HG02885 (cell line): ENCODE measurements around the gene PLEKHD1.

Experiments
- ATAC-seq: cut with Tn5 transposase; IDR thresholded peaks from one replicate; pipeline ENCODE4 v1.9.1; 2021; ENCODE audit warnings: mild to moderate bottlenecking; ENCODE audit not compliant: unreplicated experiment, poor library complexity

The PLEKHD1 gene

DNA sequence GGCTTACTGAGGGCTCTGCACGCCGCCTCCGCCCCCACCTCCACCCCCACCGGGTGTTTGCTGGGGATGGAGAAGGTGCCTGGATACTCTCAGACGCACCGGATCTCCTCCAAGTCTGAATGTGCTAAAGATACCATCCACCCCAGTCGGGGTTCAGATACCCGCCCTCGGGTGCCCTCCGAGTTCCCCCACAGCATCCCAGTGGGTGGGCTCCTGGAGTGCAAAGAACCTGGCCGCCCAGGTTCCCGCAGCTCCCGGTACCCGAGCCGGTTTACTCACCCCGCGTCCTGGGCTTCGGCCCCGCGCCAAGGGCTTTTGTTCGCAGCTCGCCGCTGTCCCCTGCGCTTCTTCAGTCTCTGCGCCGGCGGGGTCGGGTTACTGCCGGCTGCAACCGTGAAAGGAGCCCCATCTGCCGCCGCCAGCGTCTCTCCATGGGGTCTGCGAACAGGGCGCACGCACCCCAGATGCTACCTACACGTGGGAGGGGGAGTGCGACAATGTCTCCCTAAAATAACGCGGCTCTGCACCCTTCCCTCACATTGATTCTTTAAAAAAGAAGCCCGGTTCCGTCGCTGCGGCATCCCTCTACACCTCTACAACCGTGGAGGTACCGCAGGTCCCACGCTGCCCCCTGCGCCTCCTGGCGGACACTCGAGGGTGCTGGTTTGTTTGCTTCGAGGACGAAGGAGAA, 89.9 kb downstream of the PLEKHD1 start, which contains the start of gene CCDC177:
TSS of gene CCDC177 (minus strand) at position 609 of the 691 bp plus-strand sequence. CDS start 1,249 bp downstream, outside the sequence.
- no peak for ATAC-seq

DNA sequence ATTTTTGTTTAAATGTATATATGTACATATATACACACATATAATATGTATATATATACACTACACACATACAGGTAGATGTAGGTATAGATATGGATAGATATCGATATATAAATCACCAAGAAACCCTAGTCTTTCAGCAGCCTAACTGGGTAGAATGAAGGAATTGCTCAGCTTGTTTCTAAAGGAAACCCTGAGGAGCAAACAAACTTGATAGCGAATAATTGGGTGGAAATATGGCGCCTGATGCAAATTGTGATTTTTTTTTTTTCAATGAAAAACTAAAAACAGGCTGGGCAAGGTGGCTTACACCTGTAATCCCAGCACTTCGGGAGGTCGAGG, 90.4 kb downstream of the PLEKHD1 start:
- ATAC-seq = no peak

DNA sequence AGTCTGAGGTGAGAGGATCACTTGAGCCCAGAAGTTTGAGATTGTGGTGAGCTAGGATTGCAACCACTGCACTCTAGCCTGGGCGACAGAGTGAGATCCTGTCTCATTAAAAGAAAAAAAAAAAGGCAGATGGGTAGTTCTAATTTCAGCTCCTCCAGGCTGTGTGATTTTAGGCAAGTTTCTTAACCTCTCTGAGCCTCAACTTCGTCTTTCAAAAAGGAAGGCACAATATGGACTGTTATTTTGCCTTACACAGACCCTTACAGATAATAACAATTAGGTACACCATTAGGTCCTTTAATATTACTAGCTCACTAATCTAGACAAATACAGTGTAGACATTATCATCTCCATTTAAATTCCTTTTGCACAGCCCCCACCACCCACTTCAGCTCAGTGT, 94.9 kb downstream of the PLEKHD1 start:
- no peak for ATAC-seq

DNA sequence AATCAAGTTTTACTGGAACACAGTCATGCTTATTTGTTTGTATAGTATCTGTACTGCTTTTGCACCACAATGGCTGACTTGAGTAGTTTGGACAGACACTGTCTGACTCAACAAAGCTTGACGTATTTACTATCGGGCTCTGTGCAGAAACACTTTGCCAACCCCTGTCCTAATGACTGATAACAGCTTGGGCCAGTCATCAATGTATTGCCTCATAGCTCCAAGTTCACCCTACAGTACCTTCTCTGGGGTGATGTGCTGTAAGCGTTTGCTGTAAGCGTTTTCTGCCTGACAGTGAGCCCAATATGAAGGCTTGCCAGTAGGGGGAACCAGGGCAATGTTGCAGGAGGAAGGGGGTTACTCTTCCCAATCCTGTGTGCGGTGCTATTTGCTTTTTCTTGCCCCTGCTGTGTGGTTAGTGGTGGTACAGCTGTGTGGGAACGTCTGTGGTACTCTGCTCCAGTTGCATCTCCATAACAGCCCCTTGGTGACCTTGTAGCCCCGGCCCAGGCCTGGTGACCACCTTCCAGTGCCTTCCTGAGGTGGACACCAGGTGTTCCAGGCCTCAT, 95.6 kb downstream of the PLEKHD1 start:
- ATAC-seq = no peak
